OCI-LY3 (cell line): ENCODE measurements around the gene RPE65.

Experiments used
- CTCF ChIP-seq: fragments of 200-600, 300-600 bp; sonication (generic); IDR thresholded peaks from 2 replicates; pipeline ENCODE4 v1.5.1; 2014; ENCODE audit warnings: antibody characterized with exemption, low read length, low read depth
- EZH2phosphoT487 ChIP-seq: fragments of 200-600 bp; shearing (Covaris generic); IDR thresholded peaks from 2 replicates; pipeline ENCODE4 v1.6.1; 2018; ENCODE audit warnings: antibody characterized with exemption, mixed run types, low read depth

GRCh38 chr1:68478662-68479061, 28.9 kb upstream of the RPE65 start:
- TF ChIP-seq CTCF (no peak), EZH2phosphoT487 (no peak)
